MM.1S (cell line): ENCODE measurements around the gene CACUL1.
"Not testable (repeated sequence)": the region's sequence is repeated elsewhere in the genome, so short reads cannot be mapped to it uniquely, and the experiment has no call there.

Experiments
- DNase-seq: peaks from one replicate; pipeline ENCODE4 v3.0.0-alpha.2; 2015
- H2AFZ ChIP-seq: fragments of 300-600 bp; sonication (generic); 2 replicates; pipeline ENCODE4 v1.6.0; 2016; ENCODE audit warnings: antibody characterized with exemption, low read length
- H3F3A ChIP-seq: fragments of 300-600 bp; sonication (generic); 2 replicates; pipeline ENCODE4 v1.6.1; 2016; ENCODE audit warnings: mild to moderate bottlenecking, antibody characterized with exemption, low read length, moderate library complexity, mixed read lengths; ENCODE audit not compliant: insufficient read depth
- H3K27ac ChIP-seq: fragments of 300-600 bp; sonication (generic); 2 replicates; pipeline ENCODE4 v1.5.1; 2016; ENCODE audit warnings: mild to moderate bottlenecking, low read length
- H3K27me3 ChIP-seq: fragments of 300-600 bp; sonication (generic); replicated peaks from 2 replicates; pipeline ENCODE4 v1.6.0; 2016; ENCODE audit warnings: low read length; ENCODE audit not compliant: insufficient read depth
- H3K36me3 ChIP-seq: fragments of 300-600 bp; sonication (generic); replicated peaks from 2 replicates; pipeline ENCODE4 v1.6.1; 2016; ENCODE audit warnings: mild to moderate bottlenecking, low read length, mixed read lengths; ENCODE audit not compliant: insufficient read depth
- H3K4me1 ChIP-seq: fragments of 300-600 bp; sonication (generic); 2 replicates; pipeline ENCODE4 v1.6.1; 2016; ENCODE audit warnings: low read length, mixed read lengths
- H3K4me2 ChIP-seq: fragments of 300-600 bp; sonication (generic); 2 replicates; pipeline ENCODE4 v1.6.0; 2016; ENCODE audit warnings: low read depth, low read length
- H3K4me3 ChIP-seq: fragments of 300-600 bp; sonication (generic); 2 replicates; pipeline ENCODE4 v1.5.1; 2016; ENCODE audit warnings: low read length, mixed read lengths
- H3K79me2 ChIP-seq: fragments of 300-600 bp; sonication (generic); 2 replicates; pipeline ENCODE4 v1.6.1; 2016; ENCODE audit warnings: mixed run types, low read length, mixed read lengths
- H3K9ac ChIP-seq: fragments of 300-600 bp; sonication (generic); 2 replicates; pipeline ENCODE4 v1.6.1; 2016; ENCODE audit warnings: low read length, mixed read lengths
- H3K9me2 ChIP-seq: fragments of 300-600 bp; sonication (generic); replicated peaks from 2 replicates; pipeline ENCODE4 v1.6.1; 2016; ENCODE audit warnings: mild to moderate bottlenecking, low read length, mixed read lengths; ENCODE audit not compliant: insufficient read depth
- H3K9me3 ChIP-seq: fragments of 300-600 bp; sonication (generic); replicated peaks from 2 replicates; pipeline ENCODE4 v1.6.1; 2016; ENCODE audit warnings: mild to moderate bottlenecking, low read length, mixed read lengths; ENCODE audit not compliant: insufficient read depth
- H4K20me1 ChIP-seq: fragments of 300-600 bp; sonication (generic); 2 replicates; pipeline ENCODE4 v1.6.1; 2016; ENCODE audit warnings: mild to moderate bottlenecking, low read length, moderate library complexity, mixed read lengths; ENCODE audit not compliant: insufficient read depth
- CTCF ChIP-seq: fragments of 300-600 bp; sonication (generic); IDR thresholded peaks from 2 replicates; pipeline ENCODE4 v1.5.1; 2016; ENCODE audit warnings: antibody characterized with exemption, low read length, mixed read lengths
- EZH2 ChIP-seq: fragments of 300-600 bp; sonication (generic); optimal IDR thresholded peaks from 2 replicates; pipeline ENCODE3; 2017; ENCODE audit warnings: low read depth, mild to moderate bottlenecking, antibody characterized with exemption, low read length, mixed read lengths
- EZH2phosphoT487 ChIP-seq: fragments of 300-600 bp; sonication (generic); IDR thresholded peaks from 2 replicates; pipeline ENCODE4 v1.6.1; 2018; ENCODE audit warnings: antibody characterized with exemption, low read length

CACUL1 gene

GRCh38 chr10:118783776-118784545, 29.2 kb upstream of the CACUL1 start:
- H2AFZ ChIP-seq: no peak overlapping the region
- H4K20me1 ChIP-seq: no peaks in the 10 kb centered on the region
- DNase-seq: no peak
- H3K9ac ChIP-seq: no peak overlapping the region
- no peaks in the 10 kb centered on the region for H3K27me3 ChIP-seq
- no peaks in the 10 kb centered on the region for H3F3A ChIP-seq
- no peak overlapping the region for H3K4me3 ChIP-seq
- H3K9me2 ChIP-seq: no peaks in the 10 kb centered on the region
- H3K36me3 ChIP-seq: no peaks in the 10 kb centered on the region
- no peaks in the 10 kb centered on the region for H3K4me1 ChIP-seq
- TF ChIP-seq EZH2phosphoT487: no peak
- TF ChIP-seq CTCF: no peak
- no peak for TF ChIP-seq EZH2
- H3K4me2 ChIP-seq: no peak overlapping the region
- H3K9me3 ChIP-seq: no peaks in the 10 kb centered on the region
- H3K79me2 ChIP-seq: no peaks in the 10 kb centered on the region
- H3K27ac ChIP-seq: no peak overlapping the region

GRCh38 chr10:118782916-118783465, 28.2 kb upstream of the CACUL1 start:
- H3K4me2 ChIP-seq, H3K9ac ChIP-seq, DNase-seq, H3K4me1 ChIP-seq, H3F3A ChIP-seq, H3K9me2 ChIP-seq, H3K27ac ChIP-seq, H3K9me3 ChIP-seq, H3K36me3 ChIP-seq, H3K27me3 ChIP-seq, H3K4me3 ChIP-seq, H2AFZ ChIP-seq, H3K79me2 ChIP-seq, H4K20me1 ChIP-seq: not testable (repeated sequence)

- H3K79me2 ChIP-seq: no peaks in the 10 kb centered on the region
- no peak overlapping the region for H3K4me3 ChIP-seq
- H3K27me3 ChIP-seq: no peaks in the 10 kb centered on the region
- no peaks in the 10 kb centered on the region for H4K20me1 ChIP-seq
- no peaks in the 10 kb centered on the region for H3K36me3 ChIP-seq
- no peaks in the 10 kb centered on the region for H3K9me2 ChIP-seq
- H3F3A ChIP-seq: no peaks in the 10 kb centered on the region
- no peak for DNase-seq
- no peak overlapping the region for H3K4me2 ChIP-seq
- TF ChIP-seq EZH2phosphoT487: no peak
- no peak for TF ChIP-seq EZH2
- no peak for TF ChIP-seq CTCF
- no peak overlapping the region for H3K9ac ChIP-seq
- H2AFZ ChIP-seq: no peak overlapping the region
- H3K27ac ChIP-seq: no peak overlapping the region
- no peaks in the 10 kb centered on the region for H3K4me1 ChIP-seq
- no peaks in the 10 kb centered on the region for H3K9me3 ChIP-seq
Observed at GRCh38 chr10:118781541-118781940, 26.8 kb upstream of the CACUL1 start.

- Histone ChIP-seq H3K36me3 (no peaks in the 10 kb centered on the region), H3K9ac (no peak overlapping the region)
- TF ChIP-seq EZH2phosphoT487: no peak
- TF ChIP-seq EZH2: no peak
- no peak for TF ChIP-seq CTCF
Observed at GRCh38 chr10:118778727-118779126, 24.0 kb upstream of the CACUL1 start.

More at GRCh38 chr10:118778727-118779126, 24.0 kb upstream of the CACUL1 start:
- Histone ChIP-seq H3K79me2 (no peaks in the 10 kb centered on the region), H3K4me1 (no peaks in the 10 kb centered on the region), H2AFZ (no peak overlapping the region), H3F3A (no peaks in the 10 kb centered on the region), H3K9me3 (no peaks in the 10 kb centered on the region; the same call in 1 of the 2 replicates), H3K27me3 (no peaks in the 10 kb centered on the region), H3K9me2 (no peaks in the 10 kb centered on the region), H3K27ac (no peak overlapping the region), H3K4me3 (no peak overlapping the region), H3K4me2 (no peak overlapping the region), H4K20me1 (no peaks in the 10 kb centered on the region)
- DNase-seq: no peak
